Upper lobe of left lung (tissue), 6 donors: ENCODE data around the gene GAL. TPM values are rescaled to one million over a fixed set of nuclear protein-coding genes. Genes with fewer than 3 reads are reported as not detected.

Experiments used
- ATAC-seq, 2 donors: fragments of 200-7000 bp; cut with Tn5 transposase; one replicate each; pipeline ENCODE4 v1.9.1; 2022; ENCODE audit warnings: mild to moderate bottlenecking in 2 of 2, moderate library complexity in 2 of 2; ENCODE audit not compliant: low FRiP score in 2 of 2
- DNase-seq, 2 donors: peaks; one replicate each; pipeline ENCODE4 v3.0.0-alpha.2; 2019 to 2020
- H3K27ac ChIP-seq, 4 donors: fragments of 200-600 bp; sonication (generic); one replicate each; pipeline ENCODE4 v1.5.1; 2016 to 2019
- H3K27me3 ChIP-seq, 4 donors: fragments of 200-600 bp; sonication (generic); one replicate each; pipeline ENCODE4 v1.5.1; 2017 to 2019
- H3K36me3 ChIP-seq, 4 donors: fragments of 200-600 bp; sonication (generic); one replicate each; pipeline ENCODE4 v1.5.1; 2016 to 2019
- H3K4me1 ChIP-seq, 4 donors: fragments of 200-600 bp; sonication (generic); one replicate each; pipeline ENCODE4 v1.5.1; 2018 to 2019
- H3K4me3 ChIP-seq, 4 donors: fragments of 200-600 bp; sonication (generic); one replicate each; pipeline ENCODE4 v1.5.1; 2017 to 2019; ENCODE audit warnings: mild to moderate bottlenecking in 2 of 4, moderate library complexity in 1 of 4
- H3K9me3 ChIP-seq, 4 donors: fragments of 200-600 bp; sonication (generic); one replicate each; pipeline ENCODE4 v1.5.1; 2018 to 2019
- CTCF ChIP-seq, 6 experiments: fragments of 450-650 bp in 4 of 6; fragments of 200-600 bp in 2 of 6; sonication (generic) in 2 of 6; IDR thresholded peaks; one replicate each; pipeline ENCODE4 v1.5.1; 2016 to 2019; ENCODE audit warnings: antibody characterized with exemption in 6 of 6
- EP300 ChIP-seq, 4 donors: sonication (generic); formaldehyde crosslinking; IDR thresholded peaks; one replicate each; pipeline ENCODE4 v1.5.1; 2017; ENCODE audit warnings: antibody characterized with exemption in 4 of 4, control low read depth in 2 of 4
- POLR2A ChIP-seq, 4 donors: fragments of 450-650 bp; IDR thresholded peaks; one replicate each; pipeline ENCODE4 v1.5.1; 2016 to 2017; ENCODE audit warnings: antibody characterized with exemption in 4 of 4, mild to moderate bottlenecking in 2 of 4
- POLR2AphosphoS5 ChIP-seq, 2 donors: sonication (generic); formaldehyde crosslinking; IDR thresholded peaks; one replicate each; pipeline ENCODE4 v1.5.1; 2017; ENCODE audit warnings: antibody characterized with exemption in 2 of 2
- WGBS, 2 donors: methylation state at CpG; one replicate each; pipeline ENCODE4 v1.1.5; 2017 to 2018; 5-methylcytosine and 5-hydroxymethylcytosine counted together
- total RNA-seq, 6 donors: library from RNA; depleted of rRNA in 4 of 6; stranded (reverse); fragments of >200 nt in 4 of 6; gene quantifications; one replicate each; pipeline versions ENCODE4 v1.1.0 to v1.2.1, GENCODE V29; 2016 to 2021
- donor health status: DM: no; HTN: no; CAD: no; lungs with moderate emphysema.
- donor health status: DM: no; HTN: yes; CAD: no; lungs with severe emphysema.

The GAL gene
- total RNA-seq, 6 donors from 2014 or later = 0.54 TPM; not detected in 4

GRCh38 chr11:68667511-68668500, 16.5 kb upstream of the GAL start:
- whole genome bisulfite sequencing, 2 donors = 75 to 77% methylated on average over 20 to 21 of the region's 21 CpGs
- H3K9me3 ChIP-seq = no peaks in the 10 kb centered on the region
- no peaks in the 10 kb centered on the region for H3K27me3 ChIP-seq
- H3K4me3 ChIP-seq = no peak overlapping the region
- H3K27ac ChIP-seq = no peak overlapping the region
- H3K36me3 ChIP-seq = no peaks in the 10 kb centered on the region
- DNase-seq (no peak), ATAC-seq (peak in 1 of 2 donors; percentile 19)
- TF ChIP-seq EP300 (IDR thresholded peaks at IDR 0.05) = no peak
- TF ChIP-seq CTCF (IDR thresholded peaks at IDR 0.05) = no peak
- no peak for TF ChIP-seq POLR2A (IDR thresholded peaks at IDR 0.05)
- TF ChIP-seq POLR2AphosphoS5 (IDR thresholded peaks at IDR 0.05) = no peak
- no peaks in the 10 kb centered on the region for H3K4me1 ChIP-seq

GRCh38 chr11:68669301-68670090, 14.8 kb upstream of the GAL start:
- H3K4me1 ChIP-seq = no peaks in the 10 kb centered on the region
- ATAC-seq = peak in 1 of 2 donors; percentile 10
- no peak for TF ChIP-seq POLR2AphosphoS5 (IDR thresholded peaks at IDR 0.05)
- no peak for TF ChIP-seq EP300 (IDR thresholded peaks at IDR 0.05)
- TF ChIP-seq POLR2A (IDR thresholded peaks at IDR 0.05) = no peak
- no peak for TF ChIP-seq CTCF (IDR thresholded peaks at IDR 0.05)
- H3K36me3 ChIP-seq = no peaks in the 10 kb centered on the region
- peaks cover 0 to 8% (median 0%) of the 10 kb centered on the region in 4 donors for H3K9me3 ChIP-seq
- H3K4me3 ChIP-seq = no peak overlapping the region
- H3K27ac ChIP-seq = no peak overlapping the region
- peak in 1 of 2 donors; percentile 64 for DNase-seq
- H3K27me3 ChIP-seq = no peaks in the 10 kb centered on the region
- WGBS, 2 donors = 84 to 86% methylated on average over 25 of the region's 27 CpGs

GRCh38 chr11:68670208-68670992, 13.9 kb upstream of the GAL start:
- peak in 1 of 2 donors; percentile 81 for DNase-seq
- 77 to 81% methylated on average over 13 to 31 of the region's 33 CpGs for WGBS, 2 donors

More at GRCh38 chr11:68670208-68670992, 13.9 kb upstream of the GAL start:
- H3K36me3 ChIP-seq = no peaks in the 10 kb centered on the region
- peaks cover 0 to 8% (median 0%) of the 10 kb centered on the region in 4 donors for H3K9me3 ChIP-seq
- no peak for ATAC-seq
- no peaks in the 10 kb centered on the region for H3K4me1 ChIP-seq
- TF ChIP-seq EP300 (IDR thresholded peaks at IDR 0.05) = no peak
- TF ChIP-seq CTCF (IDR thresholded peaks at IDR 0.05) = no peak
- TF ChIP-seq POLR2A (IDR thresholded peaks at IDR 0.05) = no peak
- no peak for TF ChIP-seq POLR2AphosphoS5 (IDR thresholded peaks at IDR 0.05)
- H3K27ac ChIP-seq = no peak overlapping the region
- H3K27me3 ChIP-seq = no peaks in the 10 kb centered on the region
- no peak overlapping the region for H3K4me3 ChIP-seq
